Esophagus squamous epithelium (tissue), 4 donors: Measurements from ENCODE around the gene YIPF4.

Source experiments
- POLR2A ChIP-seq, 4 donors: fragments of 450-650 bp; IDR thresholded peaks; one replicate each; pipeline ENCODE4 v1.6.1; 2017; ENCODE audit warnings: antibody characterized with exemption in 4 of 4, mild to moderate bottlenecking in 4 of 4, moderate library complexity in 3 of 4
- TF ChIP-seq, protein P1 (sequence below), 6 experiments: fragments of 450-650 bp in 4 of 6; fragments of 200-600 bp in 2 of 6; sonication (generic) in 2 of 6; IDR thresholded peaks; one replicate each; pipeline ENCODE4 v1.5.1; 2016 to 2019; ENCODE audit warnings: antibody characterized with exemption in 6 of 6, mild to moderate bottlenecking in 4 of 6, moderate library complexity in 4 of 6

DNA sequence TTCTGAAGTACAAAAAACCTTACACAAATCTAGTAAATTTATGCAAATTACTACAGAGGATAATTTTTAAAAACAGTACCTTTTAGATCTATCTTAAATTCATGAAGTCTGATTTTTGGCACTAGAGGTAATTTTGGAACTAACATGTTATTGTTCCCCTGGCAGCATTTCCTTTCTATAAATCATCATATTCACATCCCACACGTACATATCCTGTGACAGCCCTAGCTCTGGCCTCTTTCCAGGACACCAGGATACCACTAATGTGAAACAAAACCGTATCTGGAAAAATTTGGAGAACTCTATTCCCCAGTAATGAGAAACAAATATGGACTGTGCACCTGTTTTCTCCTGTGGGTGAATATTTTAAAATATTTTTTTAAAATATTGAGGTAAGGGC, 65.1 kb downstream of the YIPF4 start:
- no peak for TF ChIP-seq POLR2A (IDR thresholded peaks at IDR 0.05)
- TF ChIP-seq, protein P1, sequence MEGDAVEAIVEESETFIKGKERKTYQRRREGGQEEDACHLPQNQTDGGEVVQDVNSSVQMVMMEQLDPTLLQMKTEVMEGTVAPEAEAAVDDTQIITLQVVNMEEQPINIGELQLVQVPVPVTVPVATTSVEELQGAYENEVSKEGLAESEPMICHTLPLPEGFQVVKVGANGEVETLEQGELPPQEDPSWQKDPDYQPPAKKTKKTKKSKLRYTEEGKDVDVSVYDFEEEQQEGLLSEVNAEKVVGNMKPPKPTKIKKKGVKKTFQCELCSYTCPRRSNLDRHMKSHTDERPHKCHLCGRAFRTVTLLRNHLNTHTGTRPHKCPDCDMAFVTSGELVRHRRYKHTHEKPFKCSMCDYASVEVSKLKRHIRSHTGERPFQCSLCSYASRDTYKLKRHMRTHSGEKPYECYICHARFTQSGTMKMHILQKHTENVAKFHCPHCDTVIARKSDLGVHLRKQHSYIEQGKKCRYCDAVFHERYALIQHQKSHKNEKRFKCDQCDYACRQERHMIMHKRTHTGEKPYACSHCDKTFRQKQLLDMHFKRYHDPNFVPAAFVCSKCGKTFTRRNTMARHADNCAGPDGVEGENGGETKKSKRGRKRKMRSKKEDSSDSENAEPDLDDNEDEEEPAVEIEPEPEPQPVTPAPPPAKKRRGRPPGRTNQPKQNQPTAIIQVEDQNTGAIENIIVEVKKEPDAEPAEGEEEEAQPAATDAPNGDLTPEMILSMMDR (IDR thresholded peaks at IDR 0.05): no peak
